MCF 10A (cell line): Measurements from ENCODE around the gene DNAH2. TPM values are rescaled to one million over a fixed set of nuclear protein-coding genes. Genes with fewer than 3 reads are reported as not detected.
A peak's percentile ranks its signal among the peaks of the same experiment; 100 is the strongest.

Source experiments
- Bru-seq: library from RNA; stranded (reverse); fragments of 400-500 nt; gene quantifications from one replicate; lab custom pipeline; 2021; lab: Mats Ljungman, UMichigan
- BruChase-seq, 2 experiments: library from RNA; stranded (reverse); fragments of 400-500 nt; gene quantifications; one replicate each; lab custom pipeline; 2021; lab: Mats Ljungman, UMichigan
- BruUV-seq: library from RNA; stranded (reverse); fragments of 400-500 nt; replicated peaks from 2 replicates; lab custom pipeline; 2021; lab: Mats Ljungman, UMichigan
- CTCF ChIA-PET: fragments of 300-600 bp; sonication (Branson Sonifier 250); formaldehyde crosslinking; extraction: SDS; loops from one replicate; lab custom pipeline; 2021; ENCODE audit warnings: antibody characterized with exemption, inconsistent platforms; lab: Yijun Ruan, JAX
- POLR2A ChIA-PET: fragments of 300-600, 350-650 bp; sonication (Branson Sonifier 250); formaldehyde crosslinking; extraction: SDS; loops from one replicate; lab custom pipeline; 2020; ENCODE audit warnings: antibody characterized with exemption, inconsistent platforms; lab: Yijun Ruan, JAX
- DNase-seq: peaks from one replicate; pipeline ENCODE4 v3.0.0-alpha.2; 2018; ENCODE audit not compliant: unreplicated experiment
- H3K27ac Mint-ChIP-seq: one replicate; pipeline ENCODE4 v1.8.0; 2022; ENCODE audit warnings: mild to moderate bottlenecking, low read depth, mixed read lengths; ENCODE audit not compliant: unreplicated experiment
- H3K27me3 Mint-ChIP-seq: one replicate; pipeline ENCODE4 v1.8.0; 2022; ENCODE audit warnings: mixed read lengths; ENCODE audit not compliant: insufficient read depth, unreplicated experiment
- H3K36me3 Mint-ChIP-seq: one replicate; pipeline ENCODE4 v1.8.0; 2022; ENCODE audit warnings: mild to moderate bottlenecking, moderate library complexity, mixed read lengths; ENCODE audit not compliant: insufficient read depth, unreplicated experiment
- H3K4me1 Mint-ChIP-seq: one replicate; pipeline ENCODE4 v1.8.0; 2022; ENCODE audit warnings: mixed read lengths; ENCODE audit not compliant: insufficient read depth, unreplicated experiment
- H3K4me3 Mint-ChIP-seq: one replicate; pipeline ENCODE4 v1.8.0; 2022; ENCODE audit warnings: mild to moderate bottlenecking, moderate library complexity, mixed read lengths; ENCODE audit not compliant: unreplicated experiment
- H3K9me3 Mint-ChIP-seq: one replicate; pipeline ENCODE4 v1.8.0; 2022; ENCODE audit warnings: mixed read lengths; ENCODE audit not compliant: unreplicated experiment
- CTCF ChIP-seq: fragments of 200-600 bp; IDR thresholded peaks from one replicate; pipeline ENCODE4 v1.8.0; 2022; ENCODE audit warnings: antibody characterized with exemption, mild to moderate bottlenecking; ENCODE audit not compliant: unreplicated experiment
- intact Hi-C: fragments of 100-400 bp; cut with micrococcal nuclease; formaldehyde crosslinking; loops from 2 replicates; pipeline ENCODE4 v1.14.1; 2022
- long read RNA-seq: library from polyadenylated mRNA; stranded (forward); transcript quantifications from one replicate; pipeline ENCODE4 v2.0.0, GENCODE V29; 2022
- total RNA-seq: library from RNA; stranded (reverse); gene quantifications from 2 replicates; pipeline ENCODE4 v1.2.3, GENCODE V29; 2022

The DNAH2 gene
- total RNA-seq (0.05 and 0.12 TPM in 2 replicates), Bru-seq, nascent RNA (percentile 5 among the genes with signal in this experiment), BruChase-seq, experiment 1, labeled RNA remaining after a 6-hour chase (percentile 8 among the genes with signal in this experiment), BruChase-seq, experiment 2, labeled RNA remaining after a 2-hour chase (percentile 7 among the genes with signal in this experiment)
- long read RNA-seq, partial matches to known transcripts = 0 of 1 reads
- long read RNA-seq, other reads (novel, unspliced or antisense) = 1 of 1 reads

GRCh38 chr17:7716901-7717755, at the start of gene DNAH2:
Gene DNAH2, plus strand, starts transcription at chr17:7717744. Its CDS starts 1,991 bp downstream, at chr17:7719735.
- peak; percentile 42 for TF ChIP-seq CTCF
- Mint-ChIP-seq H3K4me3 (peak within 1 kb of the TSS; percentile 78), H3K36me3 (no peaks in the 10 kb centered on the region), H3K4me1 (peaks cover 9% of the 10 kb centered on the region), H3K27ac (no peak within 1 kb of the TSS), H3K9me3 (no peaks in the 10 kb centered on the region), H3K27me3 (peaks cover 54% of the 10 kb centered on the region)
- intact Hi-C loops = no loop called here
- peak; percentile 88 for DNase-seq
- ChIA-PET CTCF (interaction anchor here (0.5 to 6.1 kb wide), 13 partner anchors 11 to 540 kb away, joined by 3 to 38 read pairs (median 4); partner anchors contain the start of genes EFNB3, SOX15, TP53 and WRAP53), POLR2A (interaction anchor here (0.6 to 2.6 kb wide), 11 partner anchors 11 to 408 kb away, joined by 3 to 45 read pairs (median 4); partner anchors contain the start of genes EFNB3, FXR2, SOX15 and TP53)
- BruUV-seq = no TSS peak

- DNase-seq = no peak
- H3K27me3 Mint-ChIP-seq = no peaks in the 10 kb centered on the region
- TF ChIP-seq CTCF = no peak
- no peak overlapping the region for H3K4me3 Mint-ChIP-seq
- H3K36me3 Mint-ChIP-seq = peaks cover 57% of the 10 kb centered on the region
- BruUV-seq = no TSS peak
- CTCF ChIA-PET = interaction anchor here (0.6 to 0.8 kb wide), 2 partner anchors 9 to 67 kb away, joined by 3 read pairs; no protein-coding TSS in a partner anchor
- no peak overlapping the region for H3K27ac Mint-ChIP-seq
- intact Hi-C loops = no loop called here
- peaks cover under 1% of the 10 kb centered on the region for H3K9me3 Mint-ChIP-seq
- POLR2A ChIA-PET = no interaction called here
- no peaks in the 10 kb centered on the region for H3K4me1 Mint-ChIP-seq
Measured at GRCh38 chr17:7668482-7668881, 49.1 kb upstream of the DNAH2 start.

- intact Hi-C loops = no loop called here
- H3K9me3 Mint-ChIP-seq = peaks cover 8% of the 10 kb centered on the region
- DNase-seq = peak; percentile 46
- peaks cover 89% of the 10 kb centered on the region for H3K36me3 Mint-ChIP-seq
- peak; percentile 41 for TF ChIP-seq CTCF
- CTCF ChIA-PET = interaction anchor here (0.6 to 1.6 kb wide), 11 partner anchors 9 to 113 kb away, joined by 3 to 7 read pairs (median 5); partner anchors contain the start of genes ATP1B2, SOX15, TP53 and WRAP53
- POLR2A ChIA-PET = interaction anchor here (1.2 to 1.9 kb wide), 4 partner anchors 11 to 112 kb away, joined by 3 to 17 read pairs (median 6); partner anchors contain the start of genes FXR2 and TP53
- H3K4me3 Mint-ChIP-seq = no peak overlapping the region
- BruUV-seq = no TSS peak
- no peak overlapping the region for H3K27ac Mint-ChIP-seq
- H3K27me3 Mint-ChIP-seq = no peaks in the 10 kb centered on the region
- H3K4me1 Mint-ChIP-seq = no peaks in the 10 kb centered on the region
Measured at GRCh38 chr17:7673239-7673638, 44.3 kb upstream of the DNAH2 start.
